Chondrocyte (in vitro differentiated cells): ENCODE data around the gene GPR4. TPM values are rescaled to one million over a fixed set of nuclear protein-coding genes. Genes with fewer than 3 reads are reported as not detected.

Experiments used
- DNase-seq: peaks from one replicate; pipeline ENCODE4 v3.0.0; 2021; ENCODE audit warnings: mixed read lengths, low spot score
- H3K27ac Mint-ChIP-seq: one replicate; pipeline ENCODE4 v1.8.0; 2021; ENCODE audit warnings: mild to moderate bottlenecking, moderate library complexity, mixed read lengths; ENCODE audit not compliant: unreplicated experiment
- H3K27me3 Mint-ChIP-seq: 2 replicates; pipeline ENCODE4 v1.8.0; 2021; ENCODE audit warnings: low read depth, mixed read lengths
- H3K36me3 Mint-ChIP-seq: 2 replicates; pipeline ENCODE4 v1.8.0; 2021; ENCODE audit warnings: low read depth, mixed read lengths
- H3K4me1 Mint-ChIP-seq: 2 replicates; pipeline ENCODE4 v1.8.0; 2021; ENCODE audit warnings: low read depth, mild to moderate bottlenecking, mixed read lengths
- H3K4me3 Mint-ChIP-seq: one replicate; pipeline ENCODE4 v1.8.0; 2021; ENCODE audit warnings: mild to moderate bottlenecking, moderate library complexity, mixed read lengths; ENCODE audit not compliant: unreplicated experiment
- H3K9me3 Mint-ChIP-seq: 2 replicates; pipeline ENCODE4 v1.8.0; 2021; ENCODE audit warnings: low read depth, mixed read lengths
- CTCF ChIP-seq: fragments of 200-600 bp; sonication (generic); IDR thresholded peaks from 2 replicates; pipeline ENCODE4 v1.5.0; 2021; ENCODE audit warnings: antibody characterized with exemption, mild to moderate bottlenecking, moderate library complexity
- total RNA-seq: library from RNA; stranded (reverse); gene quantifications from 3 replicates; pipeline ENCODE4 v1.2.1, GENCODE V29; 2021

Gene GPR4
- total RNA-seq, 1 donor from 2014 or later, result not detected

GRCh38 chr19:45597425-45598111 is 4.4 kb downstream of the GPR4 start:
- Mint-ChIP-seq H3K27me3 (peaks cover 42% of the 10 kb centered on the region), H3K27ac (no peak overlapping the region)

GRCh38 chr19:45595814-45596213 is 6.2 kb downstream of the GPR4 start:
- Mint-ChIP-seq H3K36me3 (no peaks in the 10 kb centered on the region), H3K4me3 (no peak overlapping the region), H3K27me3 (peaks cover 31% of the 10 kb centered on the region), H3K27ac (no peak overlapping the region), H3K9me3 (no peaks in the 10 kb centered on the region), H3K4me1 (peaks cover 14% of the 10 kb centered on the region)
- DNase-seq, result no peak
- TF ChIP-seq CTCF, result no peak

More at GRCh38 chr19:45597425-45598111, 4.4 kb downstream of the GPR4 start:
- DNase-seq, result no peak
- no peak for TF ChIP-seq CTCF
- H3K36me3 Mint-ChIP-seq, result peaks cover 3% of the 10 kb centered on the region
- peak overlapping the region; percentile 43 for H3K4me3 Mint-ChIP-seq
- no peaks in the 10 kb centered on the region for H3K9me3 Mint-ChIP-seq
- H3K4me1 Mint-ChIP-seq, result peaks cover 24% of the 10 kb centered on the region

- H3K36me3 Mint-ChIP-seq, result no peaks in the 10 kb centered on the region
- no peak for DNase-seq
- peaks cover 11% of the 10 kb centered on the region for H3K4me1 Mint-ChIP-seq
- no peaks in the 10 kb centered on the region for H3K9me3 Mint-ChIP-seq
- no peak for TF ChIP-seq CTCF
- no peak overlapping the region for H3K4me3 Mint-ChIP-seq
- H3K27ac Mint-ChIP-seq, result no peak overlapping the region
- H3K27me3 Mint-ChIP-seq, result peaks cover 15% of the 10 kb centered on the region
Measured at GRCh38 chr19:45593520-45593919, 8.5 kb downstream of the GPR4 start.

GRCh38 chr19:45592366-45592765 is 9.6 kb downstream of the GPR4 start:
- no peaks in the 10 kb centered on the region for H3K9me3 Mint-ChIP-seq
- H3K4me1 Mint-ChIP-seq, result no peaks in the 10 kb centered on the region
- no peak overlapping the region for H3K4me3 Mint-ChIP-seq
- no peak overlapping the region for H3K27ac Mint-ChIP-seq
- no peak for TF ChIP-seq CTCF
- DNase-seq, result no peak
- H3K27me3 Mint-ChIP-seq, result peaks cover 10% of the 10 kb centered on the region
- H3K36me3 Mint-ChIP-seq, result no peaks in the 10 kb centered on the region

GRCh38 chr19:45591638-45592005 is 10.4 kb downstream of the GPR4 start:
- H3K9me3 Mint-ChIP-seq, result no peaks in the 10 kb centered on the region
- TF ChIP-seq CTCF, result no peak
- H3K36me3 Mint-ChIP-seq, result no peaks in the 10 kb centered on the region
- H3K4me3 Mint-ChIP-seq, result no peak overlapping the region
- H3K27ac Mint-ChIP-seq, result no peak overlapping the region
- no peak for DNase-seq
- H3K27me3 Mint-ChIP-seq, result peaks cover 8% of the 10 kb centered on the region
- no peaks in the 10 kb centered on the region for H3K4me1 Mint-ChIP-seq
